MM.1S (cell line): ENCODE data around the gene CDC20.

Experiments used
- DNase-seq: peaks from one replicate; pipeline ENCODE4 v3.0.0-alpha.2; 2015
- H2AFZ ChIP-seq: fragments of 300-600 bp; sonication (generic); 2 replicates; pipeline ENCODE4 v1.6.0; 2016; ENCODE audit warnings: antibody characterized with exemption, low read length
- H3F3A ChIP-seq: fragments of 300-600 bp; sonication (generic); 2 replicates; pipeline ENCODE4 v1.6.1; 2016; ENCODE audit warnings: mild to moderate bottlenecking, antibody characterized with exemption, low read length, moderate library complexity, mixed read lengths; ENCODE audit not compliant: insufficient read depth
- H3K27ac ChIP-seq: fragments of 300-600 bp; sonication (generic); 2 replicates; pipeline ENCODE4 v1.5.1; 2016; ENCODE audit warnings: mild to moderate bottlenecking, low read length
- H3K27me3 ChIP-seq: fragments of 300-600 bp; sonication (generic); replicated peaks from 2 replicates; pipeline ENCODE4 v1.6.0; 2016; ENCODE audit warnings: low read length; ENCODE audit not compliant: insufficient read depth
- H3K36me3 ChIP-seq: fragments of 300-600 bp; sonication (generic); replicated peaks from 2 replicates; pipeline ENCODE4 v1.6.1; 2016; ENCODE audit warnings: mild to moderate bottlenecking, low read length, mixed read lengths; ENCODE audit not compliant: insufficient read depth
- H3K4me1 ChIP-seq: fragments of 300-600 bp; sonication (generic); 2 replicates; pipeline ENCODE4 v1.6.1; 2016; ENCODE audit warnings: low read length, mixed read lengths
- H3K4me2 ChIP-seq: fragments of 300-600 bp; sonication (generic); 2 replicates; pipeline ENCODE4 v1.6.0; 2016; ENCODE audit warnings: low read depth, low read length
- H3K4me3 ChIP-seq: fragments of 300-600 bp; sonication (generic); 2 replicates; pipeline ENCODE4 v1.5.1; 2016; ENCODE audit warnings: low read length, mixed read lengths
- H3K79me2 ChIP-seq: fragments of 300-600 bp; sonication (generic); 2 replicates; pipeline ENCODE4 v1.6.1; 2016; ENCODE audit warnings: mixed run types, low read length, mixed read lengths
- H3K9ac ChIP-seq: fragments of 300-600 bp; sonication (generic); 2 replicates; pipeline ENCODE4 v1.6.1; 2016; ENCODE audit warnings: low read length, mixed read lengths
- H3K9me2 ChIP-seq: fragments of 300-600 bp; sonication (generic); replicated peaks from 2 replicates; pipeline ENCODE4 v1.6.1; 2016; ENCODE audit warnings: mild to moderate bottlenecking, low read length, mixed read lengths; ENCODE audit not compliant: insufficient read depth
- H3K9me3 ChIP-seq: fragments of 300-600 bp; sonication (generic); replicated peaks from 2 replicates; pipeline ENCODE4 v1.6.1; 2016; ENCODE audit warnings: mild to moderate bottlenecking, low read length, mixed read lengths; ENCODE audit not compliant: insufficient read depth
- H4K20me1 ChIP-seq: fragments of 300-600 bp; sonication (generic); 2 replicates; pipeline ENCODE4 v1.6.1; 2016; ENCODE audit warnings: mild to moderate bottlenecking, low read length, moderate library complexity, mixed read lengths; ENCODE audit not compliant: insufficient read depth
- EZH2 ChIP-seq: fragments of 300-600 bp; sonication (generic); optimal IDR thresholded peaks from 2 replicates; pipeline ENCODE3; 2017; ENCODE audit warnings: low read depth, mild to moderate bottlenecking, antibody characterized with exemption, low read length, mixed read lengths
- EZH2phosphoT487 ChIP-seq: fragments of 300-600 bp; sonication (generic); IDR thresholded peaks from 2 replicates; pipeline ENCODE4 v1.6.1; 2018; ENCODE audit warnings: antibody characterized with exemption, low read length
- TF ChIP-seq, protein P1 (sequence below): fragments of 300-600 bp; sonication (generic); IDR thresholded peaks from 2 replicates; pipeline ENCODE4 v1.5.1; 2016; ENCODE audit warnings: antibody characterized with exemption, low read length, mixed read lengths

Gene CDC20

GRCh38 chr1:43363283-43363934, 4.6 kb downstream of the CDC20 start:
- Histone ChIP-seq H3K79me2 (peaks cover 66% of the 10 kb centered on the region), H3K27ac (no peak overlapping the region), H3K36me3 (peaks cover 9% of the 10 kb centered on the region), H3K4me1 (peaks cover 27% of the 10 kb centered on the region), H3K9ac (no peak overlapping the region), H3K4me2 (no peak overlapping the region), H3F3A (peaks cover 41% of the 10 kb centered on the region), H4K20me1 (no peaks in the 10 kb centered on the region), H3K4me3 (no peak overlapping the region), H3K9me2 (no peaks in the 10 kb centered on the region), H3K27me3 (no peaks in the 10 kb centered on the region), H3K9me3 (no peaks in the 10 kb centered on the region), H2AFZ (no peak overlapping the region)
- DNase-seq = no peak
- TF ChIP-seq EZH2phosphoT487 = no peak
- no peak for TF ChIP-seq EZH2
- TF ChIP-seq, protein P1, sequence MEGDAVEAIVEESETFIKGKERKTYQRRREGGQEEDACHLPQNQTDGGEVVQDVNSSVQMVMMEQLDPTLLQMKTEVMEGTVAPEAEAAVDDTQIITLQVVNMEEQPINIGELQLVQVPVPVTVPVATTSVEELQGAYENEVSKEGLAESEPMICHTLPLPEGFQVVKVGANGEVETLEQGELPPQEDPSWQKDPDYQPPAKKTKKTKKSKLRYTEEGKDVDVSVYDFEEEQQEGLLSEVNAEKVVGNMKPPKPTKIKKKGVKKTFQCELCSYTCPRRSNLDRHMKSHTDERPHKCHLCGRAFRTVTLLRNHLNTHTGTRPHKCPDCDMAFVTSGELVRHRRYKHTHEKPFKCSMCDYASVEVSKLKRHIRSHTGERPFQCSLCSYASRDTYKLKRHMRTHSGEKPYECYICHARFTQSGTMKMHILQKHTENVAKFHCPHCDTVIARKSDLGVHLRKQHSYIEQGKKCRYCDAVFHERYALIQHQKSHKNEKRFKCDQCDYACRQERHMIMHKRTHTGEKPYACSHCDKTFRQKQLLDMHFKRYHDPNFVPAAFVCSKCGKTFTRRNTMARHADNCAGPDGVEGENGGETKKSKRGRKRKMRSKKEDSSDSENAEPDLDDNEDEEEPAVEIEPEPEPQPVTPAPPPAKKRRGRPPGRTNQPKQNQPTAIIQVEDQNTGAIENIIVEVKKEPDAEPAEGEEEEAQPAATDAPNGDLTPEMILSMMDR = no peak

DNA sequence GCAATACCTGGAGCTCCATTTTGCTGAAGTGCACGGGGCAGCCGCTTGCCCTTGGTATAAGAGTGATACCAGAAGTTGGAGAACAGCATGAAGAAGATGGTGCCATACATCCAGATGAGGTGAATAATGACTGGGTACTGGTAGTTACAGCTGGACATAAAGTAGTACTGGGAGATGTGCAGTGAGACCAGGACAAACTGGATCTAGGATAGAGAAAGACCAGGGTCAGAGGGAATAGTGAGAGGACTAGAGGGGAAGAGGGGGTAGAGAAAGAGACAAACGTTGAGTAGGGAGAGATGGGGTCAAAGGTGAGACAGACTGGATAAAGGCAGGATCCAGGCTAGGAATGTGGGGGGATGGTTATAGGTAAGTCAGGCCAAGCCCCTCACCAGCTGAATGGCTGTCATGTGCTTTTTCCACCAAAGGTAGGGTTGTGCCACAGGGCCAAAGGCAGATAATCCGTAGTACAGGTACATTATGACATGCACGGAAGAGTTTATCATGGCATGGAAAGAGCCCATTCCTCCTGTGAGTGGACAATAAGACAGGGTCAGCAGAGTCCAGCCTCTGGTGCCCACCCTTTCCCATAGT, 5.2 kb downstream of the CDC20 start:
- H3K9me2 ChIP-seq = no peaks in the 10 kb centered on the region
- no peak overlapping the region for H2AFZ ChIP-seq
- TF ChIP-seq EZH2 = no peak
- TF ChIP-seq, protein P1 = no peak
- TF ChIP-seq EZH2phosphoT487 = no peak
- H4K20me1 ChIP-seq = no peaks in the 10 kb centered on the region
- no peaks in the 10 kb centered on the region for H3K27me3 ChIP-seq
- H3K4me3 ChIP-seq = no peak overlapping the region
- no peak overlapping the region for H3K27ac ChIP-seq
- no peak overlapping the region for H3K9ac ChIP-seq
- H3K79me2 ChIP-seq = peaks cover 68% of the 10 kb centered on the region
- H3K36me3 ChIP-seq = peaks cover 9% of the 10 kb centered on the region
- peaks cover 31% of the 10 kb centered on the region for H3K4me1 ChIP-seq
- H3K4me2 ChIP-seq = no peak overlapping the region
- DNase-seq = no peak
- peaks cover 44% of the 10 kb centered on the region for H3F3A ChIP-seq
- no peaks in the 10 kb centered on the region for H3K9me3 ChIP-seq

- H3F3A ChIP-seq = peaks cover 44% of the 10 kb centered on the region
- H3K27ac ChIP-seq = no peak overlapping the region
- H3K79me2 ChIP-seq = peaks cover 51% of the 10 kb centered on the region
- peaks cover 21% of the 10 kb centered on the region for H3K4me1 ChIP-seq
- TF ChIP-seq EZH2phosphoT487 = no peak
- TF ChIP-seq, protein P1 = no peak
- TF ChIP-seq EZH2 = no peak
- H3K9me2 ChIP-seq = no peaks in the 10 kb centered on the region
- H3K4me2 ChIP-seq = no peak overlapping the region
- H4K20me1 ChIP-seq = no peaks in the 10 kb centered on the region
- no peaks in the 10 kb centered on the region for H3K9me3 ChIP-seq
- DNase-seq = no peak
- peaks cover 9% of the 10 kb centered on the region for H3K36me3 ChIP-seq
- H3K27me3 ChIP-seq = no peaks in the 10 kb centered on the region
- H3K4me3 ChIP-seq = no peak overlapping the region
- no peak overlapping the region for H3K9ac ChIP-seq
- H2AFZ ChIP-seq = no peak overlapping the region
Observed at GRCh38 chr1:43365678-43366077, 6.9 kb downstream of the CDC20 start.
